NT2/D1 (cell line): ENCODE measurements around the gene TEK.

Experiments
- SUZ12 ChIP-seq: IDR thresholded peaks from 2 replicates; pipeline ENCODE4 v1.6.1; 2011; ENCODE audit not compliant: insufficient read length, insufficient read depth; ENCODE audit errors: extremely low read depth
- YY1 ChIP-seq: IDR thresholded peaks from 2 replicates; pipeline ENCODE4 v1.6.1; 2011; ENCODE audit not compliant: insufficient read length, insufficient read depth
- ZNF274 ChIP-seq: IDR thresholded peaks from 2 replicates; pipeline ENCODE4 v1.6.1; 2011; ENCODE audit warnings: mild to moderate bottlenecking, low read depth, low read length

- TF ChIP-seq YY1 (no peak), ZNF274 (no peak), SUZ12 (no peak)
Measured at GRCh38 chr9:27179245-27179865, 70.3 kb downstream of the TEK start.
